Pancreas (tissue), 10 donors: ENCODE measurements around the gene NR2C2. TPM values are rescaled to one million over a fixed set of nuclear protein-coding genes. Genes with fewer than 3 reads are reported as not detected.

Source experiments
- ATAC-seq, 4 donors: fragments of 200-7000 bp; cut with Tn5 transposase; one replicate each; pipeline versions ENCODE4 v1.8.0 to v1.9.1; 2020; ENCODE audit warnings: mild to moderate bottlenecking in 4 of 4, moderate library complexity in 4 of 4
- DNase-seq, 6 donors: peaks; one replicate each; pipeline ENCODE4 v3.0.0-alpha.2; 2020
- FAIRE-seq: peaks from 2 replicates; lab custom pipeline; 2012; peaks lifted over from hg19 to GRCh38; lab: Jason Lieb, UNC
- H3K27ac ChIP-seq, 4 donors: fragments of 200-600 bp; sonication (generic); 1 replicate in 3 of 4; 2 replicates in 1 of 4; pipeline versions ENCODE4 v1.5.0 to v1.8.0; 2020
- H3K27me3 ChIP-seq, 4 donors: fragments of 200-600 bp; one replicate each; pipeline ENCODE4 v1.8.0; 2021
- H3K36me3 ChIP-seq, 3 donors: fragments of 200-600 bp; sonication (generic) in 1 of 3; one replicate each; pipeline versions ENCODE4 v1.5.0 to v1.8.0; 2020 to 2021
- H3K4me1 ChIP-seq, 3 donors: fragments of 200-600 bp; one replicate each; pipeline ENCODE4 v1.8.0; 2021
- H3K4me3 ChIP-seq, 4 donors: fragments of 200-600 bp; sonication (generic) in 2 of 4; one replicate each; pipeline versions ENCODE4 v1.5.0 to v1.8.0; 2020 to 2021
- H3K9me3 ChIP-seq, 4 donors: fragments of 200-600 bp; one replicate each; pipeline ENCODE4 v1.8.0; 2021
- WGBS, 2 donors: extraction: QIAGEN DNeasy Blood & Tissue Kit; methylation state at CpG; one replicate each; pipeline ENCODE4 v1.1.7; 2013; 5-methylcytosine and 5-hydroxymethylcytosine counted together
- intact Hi-C, 3 donors: fragments of 100-400 bp; cut with DNase I; formaldehyde crosslinking; loops; one replicate each; pipeline versions ENCODE4 v1.11.1 to v1.14.2; 2022
- polyA plus RNA-seq, 2 donors: library from polyadenylated mRNA; stranded (reverse); fragments of 200-250 nt; gene quantifications; one replicate each; pipeline ENCODE4 v1.2.3, GENCODE V29; 2013
- total RNA-seq, 6 donors: library from RNA; stranded (reverse); fragmentation: NEBNext Ultra II Directional in 4 of 6; extraction: Animal tissue kit (Norgen Biotek cat#: 25700) in 4 of 6; gene quantifications; one replicate each; pipeline versions ENCODE4 v1.2.1 to v1.2.4, GENCODE V29; 2021 to 2023
- TF ChIP-seq, protein P1 (sequence below), 4 donors: fragments of 200-600 bp; sonication (generic) in 3 of 4; IDR thresholded peaks; one replicate each; pipeline versions ENCODE4 v1.5.0 to v1.8.0; 2021; ENCODE audit warnings: antibody characterized with exemption in 4 of 4
- donor health status: healthy with polysubstance abuse.
- donor health status: DM: no; HTN: no; CAD: no; lungs with moderate emphysema.
- donor health status: DM: no; HTN: no; CAD: no.
- donor health status: control.
- donor health status: control.
- donor health status: Bipolar disorder and iron deficiency.
- donor health status: DM: yes; HTN: yes; CAD: no.
- donor health status: DM: no; HTN: no; CAD: no.
- donor health status: DM: no; HTN: no; CAD: no.
- donor health status: DM: yes; HTN: yes; CAD: no.

Gene NR2C2
- total and polyA plus RNA-seq, 8 donors = 5.4 to 25.1 (median 14.4) TPM

DNA sequence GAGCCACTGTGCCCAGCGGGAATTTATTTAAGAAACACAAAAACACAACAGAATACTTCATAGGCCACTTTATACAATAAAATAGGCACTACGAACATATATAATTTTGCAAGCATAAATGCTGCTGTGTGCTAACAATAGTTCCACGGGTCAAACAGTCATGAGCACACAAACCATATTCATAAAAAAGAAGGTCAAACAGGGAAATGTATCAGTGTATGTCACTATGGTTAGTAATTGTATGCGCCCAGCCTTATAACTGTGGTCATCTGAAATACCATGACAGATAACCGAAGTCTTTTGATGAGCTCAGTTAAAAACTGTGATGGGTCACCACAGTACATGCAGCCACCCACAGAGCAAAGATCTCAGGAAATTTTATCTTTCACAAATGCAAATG lies 38.1 kb upstream of the NR2C2 start:
- FAIRE-seq = no peak
- no peak overlapping the region for H3K4me3 ChIP-seq
- intact Hi-C loops = no loop called here
- H3K36me3 ChIP-seq = no peaks in the 10 kb centered on the region
- H3K4me1 ChIP-seq = no peaks in the 10 kb centered on the region
- H3K27me3 ChIP-seq = no peaks in the 10 kb centered on the region
- DNase-seq = no peak
- TF ChIP-seq, protein P1, sequence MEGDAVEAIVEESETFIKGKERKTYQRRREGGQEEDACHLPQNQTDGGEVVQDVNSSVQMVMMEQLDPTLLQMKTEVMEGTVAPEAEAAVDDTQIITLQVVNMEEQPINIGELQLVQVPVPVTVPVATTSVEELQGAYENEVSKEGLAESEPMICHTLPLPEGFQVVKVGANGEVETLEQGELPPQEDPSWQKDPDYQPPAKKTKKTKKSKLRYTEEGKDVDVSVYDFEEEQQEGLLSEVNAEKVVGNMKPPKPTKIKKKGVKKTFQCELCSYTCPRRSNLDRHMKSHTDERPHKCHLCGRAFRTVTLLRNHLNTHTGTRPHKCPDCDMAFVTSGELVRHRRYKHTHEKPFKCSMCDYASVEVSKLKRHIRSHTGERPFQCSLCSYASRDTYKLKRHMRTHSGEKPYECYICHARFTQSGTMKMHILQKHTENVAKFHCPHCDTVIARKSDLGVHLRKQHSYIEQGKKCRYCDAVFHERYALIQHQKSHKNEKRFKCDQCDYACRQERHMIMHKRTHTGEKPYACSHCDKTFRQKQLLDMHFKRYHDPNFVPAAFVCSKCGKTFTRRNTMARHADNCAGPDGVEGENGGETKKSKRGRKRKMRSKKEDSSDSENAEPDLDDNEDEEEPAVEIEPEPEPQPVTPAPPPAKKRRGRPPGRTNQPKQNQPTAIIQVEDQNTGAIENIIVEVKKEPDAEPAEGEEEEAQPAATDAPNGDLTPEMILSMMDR (IDR thresholded peaks at IDR 0.05) = no peak
- H3K9me3 ChIP-seq = no peaks in the 10 kb centered on the region
- H3K27ac ChIP-seq = no peak overlapping the region
- no peak for ATAC-seq
- WGBS, 2 donors = 79 to 85% methylated on average over 5 of the region's 5 CpGs

DNA sequence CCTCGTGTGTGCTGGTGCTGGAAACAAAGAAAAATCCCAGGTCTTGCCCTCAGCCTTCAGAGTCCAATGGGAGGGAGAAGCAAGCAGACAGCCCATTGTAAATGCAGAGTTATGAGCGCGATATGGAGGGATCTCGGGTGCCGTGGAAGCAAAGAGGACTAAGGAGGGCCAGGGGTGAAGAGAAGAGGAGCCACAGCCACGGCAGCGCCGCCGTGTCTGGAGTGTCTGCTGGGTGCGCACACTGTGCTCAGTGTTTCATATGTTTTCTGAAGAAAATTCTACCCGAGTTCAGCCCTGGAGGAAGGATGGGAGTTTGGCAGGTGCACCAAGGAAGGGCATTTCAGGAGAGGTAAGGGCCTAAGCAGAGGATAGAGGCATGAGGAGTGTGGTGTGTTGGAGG lies 35.7 kb upstream of the NR2C2 start:
- FAIRE-seq (no peak), DNase-seq (no peak), ATAC-seq (no peak)
- Histone ChIP-seq H3K4me3 (no peak overlapping the region), H3K27ac (no peak overlapping the region), H3K27me3 (no peaks in the 10 kb centered on the region), H3K9me3 (no peaks in the 10 kb centered on the region), H3K36me3 (no peaks in the 10 kb centered on the region), H3K4me1 (no peaks in the 10 kb centered on the region)
- WGBS, 2 donors = 78 to 87% methylated on average over 11 of the region's 11 CpGs
- intact Hi-C loops = loop anchor here in 2 of 3 donors (5.0 to 10.0 kb wide), 3 partner anchors 117 to 399 kb away; partner anchors contain the start of gene C3orf20 (in 2 of the 2)
- TF ChIP-seq, protein P1 (IDR thresholded peaks at IDR 0.05) = no peak

DNA sequence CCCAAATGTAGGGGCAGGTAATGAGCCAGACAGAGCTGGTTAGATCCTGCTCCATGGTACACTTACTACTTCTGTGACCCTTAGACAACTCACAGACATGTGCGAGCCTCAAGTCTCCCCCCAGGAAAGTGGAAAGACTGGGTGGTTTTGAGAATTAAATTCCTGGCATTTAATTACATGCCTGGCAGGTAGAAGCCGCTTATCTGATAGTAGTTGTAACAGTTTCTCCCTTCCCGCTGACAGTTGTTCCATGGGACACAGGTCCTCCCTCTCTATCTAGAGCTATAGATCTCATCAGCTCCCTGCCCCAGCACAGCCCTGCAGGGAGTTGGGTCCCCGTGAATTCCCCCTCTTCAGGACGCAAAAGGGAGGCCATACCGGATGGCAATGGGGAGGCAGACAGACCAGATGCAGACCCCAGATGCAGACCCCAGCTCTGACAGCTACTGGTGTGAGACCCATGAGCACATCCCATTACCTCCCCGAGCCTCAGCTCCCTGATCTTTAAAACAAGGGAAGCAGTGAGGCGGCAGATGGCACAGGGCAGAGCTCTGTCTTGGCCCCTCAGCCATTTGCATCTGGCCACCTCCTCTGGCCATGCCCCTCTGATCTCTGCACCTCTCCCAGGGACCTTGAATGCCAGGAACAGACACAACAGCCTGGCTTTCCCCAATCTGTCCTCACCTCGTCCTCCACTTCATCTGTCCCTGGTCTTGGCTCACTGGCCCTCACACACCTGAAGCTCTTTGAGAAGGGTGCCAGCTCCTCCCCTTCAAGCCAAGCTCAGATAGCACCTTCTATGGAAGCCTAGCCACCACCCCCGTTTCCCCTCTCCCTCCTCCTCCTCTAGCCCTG lies 34.1 kb upstream of the NR2C2 start:
- H3K27me3 ChIP-seq = no peaks in the 10 kb centered on the region
- 53 to 59% methylated on average over 10 of the region's 10 CpGs for WGBS, 2 donors
- ATAC-seq (no peak), DNase-seq (no peak), FAIRE-seq (no peak)
- no peaks in the 10 kb centered on the region for H3K36me3 ChIP-seq
- H3K4me3 ChIP-seq = no peak overlapping the region
- intact Hi-C loops = loop anchor here in 2 of 3 donors (5.0 to 10.0 kb wide), 3 partner anchors 118 to 401 kb away; partner anchors contain the start of gene C3orf20 (in 2 of the 2)
- TF ChIP-seq, protein P1 (IDR thresholded peaks at IDR 0.05) = no peak
- H3K4me1 ChIP-seq = no peaks in the 10 kb centered on the region
- H3K9me3 ChIP-seq = no peaks in the 10 kb centered on the region
- H3K27ac ChIP-seq = no peak overlapping the region

DNA sequence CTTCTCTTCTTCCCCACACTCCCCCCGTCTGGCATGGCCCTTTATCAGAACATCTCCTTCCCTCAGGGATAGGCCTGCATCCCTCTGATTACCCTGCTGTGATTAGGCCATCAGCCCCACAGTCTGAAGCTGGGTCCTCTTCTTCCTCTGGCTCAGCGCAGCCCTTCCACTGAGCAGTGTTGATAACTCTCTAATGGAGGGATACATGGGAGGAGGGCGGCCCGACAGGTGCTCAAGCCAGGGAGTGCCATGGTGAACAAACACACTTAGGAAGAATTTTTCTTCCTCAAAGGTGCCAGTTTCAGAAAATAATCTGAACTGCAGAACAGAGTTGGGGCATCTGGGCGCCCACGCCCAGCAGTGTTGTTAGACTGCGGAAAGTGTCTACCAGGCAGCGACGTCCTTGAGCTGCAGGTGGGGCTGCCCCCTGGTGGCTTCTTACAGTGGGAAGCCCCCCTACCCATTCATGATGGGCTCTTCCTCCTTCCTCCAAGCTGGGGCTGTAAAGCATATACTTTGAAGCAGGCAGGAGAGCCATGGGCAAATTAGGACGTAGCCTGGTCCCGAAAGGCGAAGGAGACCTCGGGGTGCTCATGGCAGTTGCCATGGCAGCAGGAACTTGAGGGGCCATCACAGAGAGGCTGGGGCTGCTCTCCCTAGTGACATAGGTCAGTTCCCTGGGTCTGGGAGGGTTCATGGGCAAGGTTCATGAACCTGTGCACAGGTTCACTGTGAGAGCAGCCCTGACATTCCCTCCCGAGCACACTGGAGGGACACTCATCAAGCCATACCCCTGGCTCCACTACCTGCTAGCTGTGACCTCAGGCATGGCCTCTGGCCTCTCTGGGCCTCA lies 33.2 kb upstream of the NR2C2 start:
- FAIRE-seq = no peak
- no peaks in the 10 kb centered on the region for H3K36me3 ChIP-seq
- WGBS, 2 donors = 83 to 89% methylated on average over 14 of the region's 14 CpGs
- H3K27ac ChIP-seq = no peak overlapping the region
- no peak for DNase-seq
- H3K9me3 ChIP-seq = no peaks in the 10 kb centered on the region
- H3K4me1 ChIP-seq = no peaks in the 10 kb centered on the region
- H3K27me3 ChIP-seq = no peaks in the 10 kb centered on the region
- ATAC-seq = no peak
- intact Hi-C loops = loop anchor here in 2 of 3 donors (5.0 to 10.0 kb wide), 3 partner anchors 119 to 402 kb away; partner anchors contain the start of gene C3orf20 (in 2 of the 2)
- no peak overlapping the region for H3K4me3 ChIP-seq
- TF ChIP-seq, protein P1 (IDR thresholded peaks at IDR 0.05) = no peak
